Keratinocyte (primary cell): ENCODE results near the gene ADH7.

Experiments
- CTCF ChIP-seq, 3 experiments: IDR thresholded peaks in 1 of 3; conservative IDR thresholded peaks in 1 of 3; optimal IDR thresholded peaks in 1 of 3; 2 replicates in 2 of 3; 3 replicates in 1 of 3; pipeline versions ENCODE3 to v1.5.1; 2011; ENCODE audit warnings: low read length in 3 of 3, mild to moderate bottlenecking in 3 of 3, moderate library complexity in 2 of 3, control low read depth in 1 of 3, inconsistent platforms in 1 of 3; ENCODE audit not compliant: insufficient read depth in 2 of 3; ENCODE audit errors: extremely low read depth in 1 of 3
- EZH2 ChIP-seq: IDR thresholded peaks from one replicate; pipeline ENCODE4 v1.6.1; 2012; ENCODE audit warnings: inconsistent platforms, mild to moderate bottlenecking, low read length, moderate library complexity

- no peak for TF ChIP-seq CTCF (optimal IDR thresholded peaks at IDR 0.05 in 1 of 3, IDR thresholded peaks at IDR 0.05 in 1 of 3, conservative IDR thresholded peaks at IDR 0.05 in 1 of 3; ENCODE audit: extremely low read depth in 1 of 3, insufficient read depth in 2 of 3, low read length in 3 of 3)
- TF ChIP-seq EZH2: no peak
Observed at GRCh38 chr4:99417125-99417524, 18.0 kb downstream of the ADH7 start.
